ENCODE measurements around the gene KCNC3.
"Not testable (repeated sequence)": the region's sequence is repeated elsewhere in the genome, so short reads cannot be mapped to it uniquely, and the experiment has no call there.

Gene KCNC3

GRCh38 chr19:50352242-50352641 is 23.1 kb upstream of the KCNC3 start:
- DNase-seq: no peak

- DNase-seq: no peak
Measured at GRCh38 chr19:50349277-50350057, 20.3 kb upstream of the KCNC3 start.

- not testable (repeated sequence) for DNase-seq
Measured at GRCh38 chr19:50347089-50347581, 18.0 kb upstream of the KCNC3 start.

- DNase-seq: no peak
Measured at GRCh38 chr19:50344661-50345318, 15.6 kb upstream of the KCNC3 start.

GRCh38 chr19:50341091-50341564 is 12.0 kb upstream of the KCNC3 start:
- DNase-seq: no peak

GRCh38 chr19:50340331-50340730 is 11.2 kb upstream of the KCNC3 start:
- no peak for DNase-seq

GRCh38 chr19:50337031-50337430 is 7.9 kb upstream of the KCNC3 start:
- DNase-seq: not testable (repeated sequence)

GRCh38 chr19:50334741-50335421 is 5.7 kb upstream of the KCNC3 start:
- no peak for DNase-seq

- no peak for DNase-seq
Measured at GRCh38 chr19:50333737-50334617, 4.8 kb upstream of the KCNC3 start.

- no peak for DNase-seq
Measured at GRCh38 chr19:50333235-50333736, 4.1 kb upstream of the KCNC3 start.

GRCh38 chr19:50332244-50333038 is 3.3 kb upstream of the KCNC3 start:
- no peak for DNase-seq

GRCh38 chr19:50331994-50332243 is 2.7 kb upstream of the KCNC3 start:
- no peak for DNase-seq

- DNase-seq: no peak
Measured at GRCh38 chr19:50331221-50331993, 2.2 kb upstream of the KCNC3 start.

- peak; percentile 18 for DNase-seq
Measured at GRCh38 chr19:50330365-50331078, 1.3 kb upstream of the KCNC3 start.

GRCh38 chr19:50329926-50330294 is 733 bp upstream of the KCNC3 start:
- not testable (repeated sequence) for DNase-seq

- DNase-seq: no peak
Measured at GRCh38 chr19:50328873-50329145, 368 bp downstream of the KCNC3 start.

- no peak for DNase-seq
Measured at GRCh38 chr19:50328224-50328872, 829 bp downstream of the KCNC3 start.

- DNase-seq: no peak
Measured at GRCh38 chr19:50327461-50328223, 1.5 kb downstream of the KCNC3 start.

GRCh38 chr19:50327013-50327412 is 2.2 kb downstream of the KCNC3 start:
- DNase-seq: no peak

Data from NCI-H226 (cell line).